A549 (cell line): ENCODE measurements around the gene RNF121. TPM values are rescaled to one million over a fixed set of nuclear protein-coding genes. Genes with fewer than 3 reads are reported as not detected.

ENCODE experiments used
- ATAC-seq, 2 experiments: fragments of 200-7000 bp in 1 of 2; fragments of >200 bp in 1 of 2; cut with Nextera tagmentation in 1 of 2; cut with Tn5 transposase in 1 of 2; 3 replicates each; pipeline versions ENCODE4 v1.8.0 to v1.9.1; 2018 to 2020; ENCODE audit warnings: mild to moderate bottlenecking in 1 of 2, moderate library complexity in 1 of 2
- CTCF ChIA-PET: fragments of 300-600 bp; sonication (Branson Sonifier 250); formaldehyde crosslinking; extraction: SDS; loops from one replicate; lab custom pipeline; 2021; ENCODE audit warnings: antibody characterized with exemption, inconsistent platforms; lab: Yijun Ruan, JAX
- POLR2A ChIA-PET: fragments of 350-600 bp; formaldehyde crosslinking; extraction: SDS; loops from one replicate; lab custom pipeline; 2021; ENCODE audit warnings: antibody characterized with exemption, inconsistent platforms; lab: Yijun Ruan, JAX
- DNase-seq, 2 experiments: peaks; one replicate each; pipeline versions ENCODE4 v3.0.0 to v3.0.0-alpha.2; 2011 to 2016; ENCODE audit warnings: low read depth in 1 of 2, low spot score in 1 of 2
- FAIRE-seq: peaks from 2 replicates; lab custom pipeline; 2011; peaks lifted over from hg19 to GRCh38; lab: Jason Lieb, UNC
- H3K27ac ChIP-seq, 2 experiments: fragments of >200 bp; sonication (Bioruptor Twin); formaldehyde crosslinking; 3 replicates each; pipeline ENCODE4 v1.5.1; 2016 to 2017
- H3K4me1 ChIP-seq: fragments of >200 bp; sonication (Bioruptor Twin); formaldehyde crosslinking; 3 replicates; pipeline ENCODE4 v1.6.1; 2016
- H3K4me2 ChIP-seq: fragments of >200 bp; sonication (Bioruptor Twin); formaldehyde crosslinking; 3 replicates; pipeline ENCODE4 v1.6.1; 2016
- H3K4me3 ChIP-seq: fragments of >200 bp; sonication (Bioruptor Twin); formaldehyde crosslinking; 3 replicates; pipeline ENCODE4 v1.5.1; 2016
- H3K9me3 ChIP-seq: fragments of >200 bp; sonication (Bioruptor Twin); formaldehyde crosslinking; 3 replicates; pipeline ENCODE4 v1.6.1; 2016
- BCL3 ChIP-seq: fragments of >200 bp; sonication (Bioruptor Twin); formaldehyde crosslinking; IDR thresholded peaks from 3 replicates; pipeline ENCODE4 v1.6.1; 2016
- CBX2 ChIP-seq: fragments of 200-600 bp; sonication (generic); IDR thresholded peaks from 2 replicates; pipeline ENCODE4 v1.6.1; 2016; ENCODE audit warnings: low read depth, mild to moderate bottlenecking, borderline replicate concordance
- CBX8 ChIP-seq: fragments of 200-600 bp; sonication (generic); IDR thresholded peaks from 2 replicates; pipeline ENCODE4 v1.6.1; 2016
- CHD2 ChIP-seq: fragments of 150-350 bp; IDR thresholded peaks from 2 replicates; pipeline ENCODE4 v1.6.1; 2014; ENCODE audit warnings: low read length; ENCODE audit not compliant: partially characterized antibody
- CTCF ChIP-seq: fragments of >200 bp; sonication (Bioruptor Twin); formaldehyde crosslinking; IDR thresholded peaks from 3 replicates; pipeline ENCODE4 v1.5.1; 2016
- EHF ChIP-seq: fragments of 250-450 bp; sonication (Bioruptor Pico); IDR thresholded peaks from 2 replicates; pipeline ENCODE4 v1.5.0; 2020; ENCODE audit warnings: mild to moderate bottlenecking
- EHMT2 ChIP-seq: fragments of 200-600 bp; sonication (generic); IDR thresholded peaks from 2 replicates; pipeline ENCODE4 v1.6.1; 2016; ENCODE audit warnings: antibody characterized with exemption, low read depth, mild to moderate bottlenecking, moderate library complexity
- ESRRA ChIP-seq: fragments of 150-350 bp; IDR thresholded peaks from 2 replicates; pipeline ENCODE4 v1.6.1; 2014; ENCODE audit warnings: mild to moderate bottlenecking, low read length, borderline replicate concordance
- FOSL2 ChIP-seq, 2 experiments: fragments of 450-650 bp in 1 of 2; fragments of >200 bp in 1 of 2; sonication (Bioruptor Twin) in 1 of 2; formaldehyde crosslinking; IDR thresholded peaks; 2 replicates each; pipeline versions ENCODE4 v1.5.0 to v1.6.1; 2016 to 2020; ENCODE audit warnings: mild to moderate bottlenecking in 1 of 2, moderate library complexity in 1 of 2
- GATA3 ChIP-seq: IDR thresholded peaks from 2 replicates; pipeline ENCODE4 v1.6.1; 2012; ENCODE audit warnings: borderline replicate concordance
- HES2 ChIP-seq: fragments of >200 bp; sonication (Bioruptor Twin); formaldehyde crosslinking; IDR thresholded peaks from 2 replicates; pipeline ENCODE4 v1.6.1; 2016
- HEYL ChIP-seq: fragments of 250-450 bp; sonication (Bioruptor Pico); IDR thresholded peaks from 2 replicates; pipeline ENCODE4 v1.8.0; 2021; ENCODE audit warnings: mild to moderate bottlenecking, moderate library complexity
- HOXA7 ChIP-seq: fragments of 250-450 bp; sonication (Bioruptor Pico); IDR thresholded peaks from 2 replicates; pipeline ENCODE4 v1.5.0; 2020; ENCODE audit warnings: mild to moderate bottlenecking, moderate library complexity
- JUN ChIP-seq, 2 experiments: fragments of >200 bp; sonication (Bioruptor Twin); formaldehyde crosslinking; IDR thresholded peaks; 2 replicates in 1 of 2; 3 replicates in 1 of 2; pipeline ENCODE4 v1.6.1; 2016 to 2017
- KDM5A ChIP-seq: fragments of 200-600 bp; sonication (generic); IDR thresholded peaks from 2 replicates; pipeline ENCODE4 v1.6.1; 2016; ENCODE audit warnings: antibody characterized with exemption, mild to moderate bottlenecking
- MAFK ChIP-seq: fragments of 450-650 bp; IDR thresholded peaks from 2 replicates; pipeline ENCODE4 v1.6.1; 2014; ENCODE audit not compliant: partially characterized antibody
- MAX ChIP-seq: IDR thresholded peaks from 2 replicates; pipeline ENCODE4 v1.6.1; 2012
- MYC ChIP-seq: IDR thresholded peaks from 2 replicates; pipeline ENCODE4 v1.6.1; 2012; ENCODE audit warnings: mild to moderate bottlenecking, inconsistent platforms, low read length, improper control_type of control experiment, borderline replicate concordance
- NPAS2 ChIP-seq: fragments of 250-450 bp; sonication (Bioruptor Pico); IDR thresholded peaks from 2 replicates; pipeline ENCODE4 v1.8.0; 2022; ENCODE audit warnings: mild to moderate bottlenecking, moderate library complexity, borderline replicate concordance
- RARB ChIP-seq: fragments of 250-450 bp; sonication (Bioruptor Pico); IDR thresholded peaks from 2 replicates; pipeline ENCODE4 v1.8.0; 2021; ENCODE audit warnings: mild to moderate bottlenecking, moderate library complexity
- RCOR1 ChIP-seq: fragments of 150-350 bp; IDR thresholded peaks from 2 replicates; pipeline ENCODE4 v1.6.1; 2014; ENCODE audit warnings: antibody characterized with exemption, low read length, low read depth
- RFX5 ChIP-seq: fragments of 450-650 bp; IDR thresholded peaks from 2 replicates; pipeline ENCODE4 v1.7.1; 2014; ENCODE audit warnings: antibody characterized with exemption, mild to moderate bottlenecking, moderate library complexity
- RNF2 ChIP-seq: fragments of 200-600 bp; sonication (generic); IDR thresholded peaks from 2 replicates; pipeline ENCODE4 v1.6.1; 2016; ENCODE audit warnings: low read depth, mild to moderate bottlenecking, antibody characterized with exemption, moderate library complexity, borderline replicate concordance
- SMC3 ChIP-seq: fragments of >200 bp; sonication (Bioruptor Twin); formaldehyde crosslinking; IDR thresholded peaks from 3 replicates; pipeline ENCODE4 v1.6.1; 2018; ENCODE audit warnings: inconsistent platforms
- TFCP2L1 ChIP-seq: fragments of 250-450 bp; sonication (Bioruptor Pico); IDR thresholded peaks from 2 replicates; pipeline ENCODE4 v1.5.0; 2021; ENCODE audit warnings: mild to moderate bottlenecking
- TP53 ChIP-seq: fragments of 250-450 bp; sonication (Bioruptor Pico); IDR thresholded peaks from 2 replicates; pipeline ENCODE4 v1.5.0; 2021; ENCODE audit warnings: mild to moderate bottlenecking, moderate library complexity
- USF2 ChIP-seq: fragments of 450-650 bp; IDR thresholded peaks from 2 replicates; pipeline ENCODE4 v1.6.1; 2014; ENCODE audit warnings: antibody characterized with exemption
- WGBS: methylation state at CpG from one replicate; pipeline ENCODE4 v1.1.6; 2017; ENCODE audit errors: missing lambda C conversion rate; 5-methylcytosine and 5-hydroxymethylcytosine counted together
- polyA plus RNA-seq, 4 experiments: library from polyadenylated mRNA; depleted of rRNA in 3 of 4; stranded (reverse); fragments of >200 nt; fragmentation: RNase III in 1 of 4; extraction: RNeasy Plus Mini Kit Qiagen cat#74134 plus additional on column Dnase treatment in 1 of 4; gene quantifications; 2 replicates in 3 of 4; 3 replicates in 1 of 4; pipeline ENCODE4 v1.2.3, GENCODE V29; 2011 to 2017

Gene RNF121
- polyA plus RNA-seq, 2 of the 4 experiments (the other 2 are of a cell fraction) = 79.0 to 102 TPM

GRCh38 chr11:71990701-71991100 is 61.9 kb downstream of the RNF121 start (continued):
- TF ChIP-seq EHF (CRISPR knock-in tag) (no peak), JUN (IDR thresholded peaks at IDR 0.05) (no peak), CHD2 (no peak)

GRCh38 chr11:71991494-71991893 is 62.6 kb downstream of the RNF121 start:
- H3K27ac ChIP-seq = no peak overlapping the region
- no peaks in the 10 kb centered on the region for H3K9me3 ChIP-seq
- DNase-seq = no peak
- 0 out of 3 replicates have a peak, but pooled peaks cover 4% of the 10 kb centered on the region for H3K4me1 ChIP-seq
- WGBS = 91% methylated on average over 3 of the region's 3 CpGs
- no peak for ATAC-seq
- no peak overlapping the region for H3K4me2 ChIP-seq
- ChIA-PET POLR2A (no interaction called here), CTCF (interaction anchor here (1.0 to 8.3 kb wide), 4 partner anchors 14 to 439 kb away, joined by 3 to 60 read pairs (median 6); no protein-coding TSS in a partner anchor)
- TF ChIP-seq CBX2 (no peak), TFCP2L1 (CRISPR knock-in tag) (no peak), SMC3 (no peak), MAFK (no peak), ESRRA (no peak), EHF (CRISPR knock-in tag) (no peak), JUN (IDR thresholded peaks at IDR 0.05) (no peak), CTCF (no peak), HOXA7 (CRISPR knock-in tag) (no peak), MAX (no peak), BCL3 (no peak), TP53 (CRISPR knock-in tag) (no peak), HEYL (CRISPR knock-in tag) (no peak), CBX8 (no peak), EHMT2 (no peak), RFX5 (no peak), FOSL2 (IDR thresholded peaks at IDR 0.05) (no peak), FOSL2 (CRISPR knock-in tag; IDR thresholded peaks at IDR 0.05) (no peak), HES2 (no peak), RNF2 (no peak), MYC (no peak)
- no peak for FAIRE-seq
- H3K4me3 ChIP-seq = no peak overlapping the region

- H3K4me2 ChIP-seq = no peak overlapping the region
- TF ChIP-seq TFCP2L1 (CRISPR knock-in tag) = no peak
- TF ChIP-seq RNF2 = no peak
- no peak for TF ChIP-seq RCOR1
- no peak for TF ChIP-seq CTCF
- TF ChIP-seq RARB (CRISPR knock-in tag) = no peak
- no peak for TF ChIP-seq USF2
- TF ChIP-seq HOXA7 (CRISPR knock-in tag) = no peak
- TF ChIP-seq GATA3 = no peak
- no peak for TF ChIP-seq KDM5A
- TF ChIP-seq NPAS2 (CRISPR knock-in tag) = no peak
- ChIA-PET POLR2A (no interaction called here), CTCF (interaction anchor here (8.3 kb wide), 1 partner anchor 14 kb away, joined by 60 read pairs; no protein-coding TSS in a partner anchor)
- no peak overlapping the region for H3K4me3 ChIP-seq
- no peaks in the 10 kb centered on the region for H3K9me3 ChIP-seq
- FAIRE-seq = no peak
- ATAC-seq = no peak
- WGBS = 85% methylated on average over 3 of the region's 3 CpGs
- H3K27ac ChIP-seq = no peak overlapping the region
- H3K4me1 ChIP-seq = no peaks in the 10 kb centered on the region
- no peak for DNase-seq
Observed at GRCh38 chr11:71992136-71992730, 63.4 kb downstream of the RNF121 start.
